PC-9 (cell line): Measurements from ENCODE around the gene MOB3B. TPM values are rescaled to one million over a fixed set of nuclear protein-coding genes. Genes with fewer than 3 reads are reported as not detected.

ENCODE experiments used
- BruUV-seq: library from RNA; stranded (reverse); fragments of 400-500 nt; replicated peaks from 2 replicates; lab custom pipeline; 2021; lab: Mats Ljungman, UMichigan
- CTCF ChIA-PET: fragments of 300-600 bp; sonication (Branson Sonifier 250); formaldehyde crosslinking; loops from one replicate; lab custom pipeline; 2022; ENCODE audit warnings: antibody characterized with exemption; lab: Charles Lee
- POLR2A ChIA-PET: fragments of 300-600 bp; sonication (Branson Sonifier 250); formaldehyde crosslinking; loops from one replicate; lab custom pipeline; 2022; ENCODE audit warnings: antibody characterized with exemption; ENCODE audit not compliant: unreplicated experiment; lab: Charles Lee
- DNase-seq, 2 experiments: peaks; one replicate each; pipeline versions ENCODE4 v3.0.0 to v3.0.0-alpha.2; 2015 to 2022; ENCODE audit warnings: mixed read lengths in 1 of 2
- H2AFZ ChIP-seq: fragments of 200-600 bp; sonication (generic); 2 replicates; pipeline ENCODE4 v1.8.1; 2017; ENCODE audit warnings: antibody characterized with exemption
- H3F3A ChIP-seq: fragments of 200-600 bp; sonication (generic); 2 replicates; pipeline ENCODE4 v1.8.1; 2017; ENCODE audit warnings: antibody characterized with exemption, mild to moderate bottlenecking, low read depth; ENCODE audit not compliant: insufficient read depth
- H3K27ac ChIP-seq: fragments of 200-600 bp; sonication (generic); 2 replicates; pipeline ENCODE4 v1.6.1; 2016; ENCODE audit warnings: mixed run types
- H3K27me3 ChIP-seq: fragments of 200-600 bp; sonication (generic); 2 replicates; pipeline ENCODE4 v1.6.1; 2016; ENCODE audit warnings: low read depth, mixed run types; ENCODE audit not compliant: insufficient read depth
- H3K36me3 ChIP-seq: fragments of 200-600 bp; sonication (generic); 2 replicates; pipeline ENCODE4 v1.6.1; 2016; ENCODE audit warnings: low read depth, mixed run types
- H3K4me1 ChIP-seq: fragments of 200-600 bp; sonication (generic); replicated peaks from 2 replicates; pipeline ENCODE4 v1.6.1; 2016; ENCODE audit warnings: mixed run types; ENCODE audit not compliant: insufficient read depth
- H3K4me2 ChIP-seq: fragments of 200-600 bp; sonication (generic); 2 replicates; pipeline ENCODE4 v1.6.1; 2017; ENCODE audit warnings: mixed run types
- H3K4me3 ChIP-seq: fragments of 200-600 bp; sonication (generic); 2 replicates; pipeline ENCODE4 v1.6.1; 2016; ENCODE audit warnings: mixed run types
- H3K79me2 ChIP-seq: fragments of 200-600 bp; sonication (generic); 2 replicates; pipeline ENCODE4 v1.6.1; 2017; ENCODE audit warnings: low read depth, mixed run types
- H3K9me2 ChIP-seq: fragments of 200-600 bp; sonication (generic); 2 replicates; pipeline ENCODE4 v1.8.1; 2017; ENCODE audit warnings: mild to moderate bottlenecking; ENCODE audit not compliant: insufficient read depth
- H3K9me3 ChIP-seq: fragments of 200-600 bp; sonication (generic); 2 replicates; pipeline ENCODE4 v1.8.1; 2016; ENCODE audit warnings: low read depth; ENCODE audit not compliant: insufficient read depth
- H4K20me1 ChIP-seq: fragments of 200-600 bp; sonication (generic); 2 replicates; pipeline ENCODE4 v1.8.1; 2017; ENCODE audit not compliant: insufficient read depth
- CTCF ChIP-seq: fragments of 200-600 bp; sonication (generic); conservative IDR thresholded peaks from 2 replicates; pipeline ENCODE4 v1.6.1; 2017; ENCODE audit warnings: mixed run types, antibody characterized with exemption, mild to moderate bottlenecking, moderate library complexity
- EZH2 ChIP-seq: fragments of 200-600 bp; sonication (generic); IDR thresholded peaks from 2 replicates; pipeline ENCODE4 v1.8.0; 2017; ENCODE audit warnings: antibody characterized with exemption, low read depth
- intact Hi-C: fragments of 100-400 bp; cut with micrococcal nuclease; formaldehyde crosslinking; loops from one replicate; pipeline ENCODE4 v1.10.0; 2022; ENCODE audit not compliant: unreplicated experiment
- total RNA-seq: library from RNA; stranded (reverse); gene quantifications from 2 replicates; pipeline ENCODE4 v1.2.3, GENCODE V29; 2021

Gene MOB3B
- total RNA-seq, 1 experiment from 2014 or later = 4.4 TPM

- Histone ChIP-seq H3K4me3 (no peak overlapping the region), H3K27me3 (no peaks in the 10 kb centered on the region), H3K36me3 (no peaks in the 10 kb centered on the region), H3F3A (no peaks in the 10 kb centered on the region), H3K9me3 (no peaks in the 10 kb centered on the region), H3K4me2 (no peak overlapping the region), H2AFZ (no peak overlapping the region), H3K79me2 (no peaks in the 10 kb centered on the region), H4K20me1 (no peaks in the 10 kb centered on the region), H3K27ac (no peak overlapping the region), H3K9me2 (no peaks in the 10 kb centered on the region), H3K4me1 (no peaks in the 10 kb centered on the region; the same call in 1 of the 2 replicates)
- ChIA-PET CTCF (no interaction called here), POLR2A (no interaction called here)
- no peak for DNase-seq
- intact Hi-C loops = no loop called here
- no TSS peak for BruUV-seq
- no peak for TF ChIP-seq EZH2
- no peak for TF ChIP-seq CTCF
Observed at GRCh38 chr9:27496135-27496504, 33.5 kb downstream of the MOB3B start.

DNA sequence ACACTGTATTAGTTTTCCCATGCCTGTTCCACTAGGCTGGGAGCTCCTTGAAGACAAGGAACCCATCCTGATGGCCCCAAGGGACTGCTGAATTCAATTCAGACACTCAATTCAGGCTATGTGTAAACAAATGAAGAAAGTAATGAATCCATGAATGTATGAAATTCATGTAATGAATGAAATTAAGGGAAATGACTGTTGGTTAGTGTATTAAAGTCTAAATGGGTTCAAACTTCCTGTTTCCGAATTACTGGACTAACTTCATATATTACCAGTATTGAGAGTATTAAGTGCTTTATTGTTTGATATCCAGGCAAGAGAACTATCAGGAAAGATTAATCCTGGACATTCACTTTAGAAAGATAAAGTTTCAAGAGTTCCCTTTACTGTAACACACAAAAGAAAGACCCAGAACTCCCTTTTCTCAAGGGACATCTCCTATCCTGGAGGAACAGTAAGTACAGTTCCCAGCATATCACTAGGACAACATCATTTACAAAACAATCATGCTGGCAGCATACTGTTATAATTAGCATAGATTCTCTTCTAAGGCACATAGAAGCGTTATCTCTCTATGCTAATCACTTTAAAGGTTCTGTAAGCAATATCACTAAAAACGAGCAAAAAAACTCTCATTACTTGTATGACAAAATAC lies 34.0 kb downstream of the MOB3B start:
- Histone ChIP-seq H3K4me1 (no peaks in the 10 kb centered on the region; the same call in 1 of the 2 replicates), H2AFZ (no peak overlapping the region), H3K27ac (no peak overlapping the region), H3K36me3 (no peaks in the 10 kb centered on the region), H3K9me3 (no peaks in the 10 kb centered on the region), H3K4me3 (no peak overlapping the region), H3K27me3 (no peaks in the 10 kb centered on the region), H3K4me2 (no peak overlapping the region), H3K79me2 (no peaks in the 10 kb centered on the region), H4K20me1 (no peaks in the 10 kb centered on the region), H3K9me2 (no peaks in the 10 kb centered on the region), H3F3A (no peaks in the 10 kb centered on the region)
- POLR2A ChIA-PET = no interaction called here
- DNase-seq = no peak
- TF ChIP-seq CTCF (no peak), EZH2 (no peak)
- CTCF ChIA-PET = no interaction called here
- no TSS peak for BruUV-seq
- intact Hi-C loops = no loop called here

- no peaks in the 10 kb centered on the region for H4K20me1 ChIP-seq
- H3F3A ChIP-seq = no peaks in the 10 kb centered on the region
- H3K4me3 ChIP-seq = no peak overlapping the region
- TF ChIP-seq CTCF (no peak), EZH2 (no peak)
- H3K27me3 ChIP-seq = no peaks in the 10 kb centered on the region
- intact Hi-C loops = no loop called here
- no peak overlapping the region for H3K4me2 ChIP-seq
- H3K9me2 ChIP-seq = no peaks in the 10 kb centered on the region
- ChIA-PET CTCF (no interaction called here), POLR2A (no interaction called here)
- no peaks in the 10 kb centered on the region for H3K36me3 ChIP-seq
- no peaks in the 10 kb centered on the region for H3K9me3 ChIP-seq
- no TSS peak for BruUV-seq
- no peak overlapping the region for H3K27ac ChIP-seq
- H2AFZ ChIP-seq = no peak overlapping the region
- no peak for DNase-seq
- no peaks in the 10 kb centered on the region for H3K4me1 ChIP-seq
- H3K79me2 ChIP-seq = no peaks in the 10 kb centered on the region
Observed at GRCh38 chr9:27491154-27491553, 38.5 kb downstream of the MOB3B start.
